ENCODE measurements around the gene CSAG1. TPM values are rescaled to one million over a fixed set of nuclear protein-coding genes. Genes with fewer than 3 reads are reported as not detected.

CSAG1 gene
- polyA plus RNA-seq, 1 of the 3 experiments (the other 2 are of a cell fraction), result 55.1 TPM

Other genes with a start within 250 kb of the CSAG1 start
- 0.02 and 0.03 TPM in 2 replicates for gene GABRQ, start 95.8 kb downstream of the CSAG1 start, polyA plus RNA-seq (2012; rRNA removed)
- gene MAGEA3, start 34.9 kb downstream of the CSAG1 start, polyA plus RNA-seq (2012; rRNA removed), result 84.2 and 107 TPM in 2 replicates
- not detected in 2 replicates for gene CSAG2, start 24.4 kb downstream of the CSAG1 start, polyA plus RNA-seq (2012; rRNA removed)
- gene MAGEA2B, start 19.1 kb downstream of the CSAG1 start, polyA plus RNA-seq (2012; rRNA removed), result 17.1 and 29.5 TPM in 2 replicates
- 81.1 and 104 TPM in 2 replicates for gene MAGEA12, start within 50 bp of the CSAG1 start, polyA plus RNA-seq (2012; rRNA removed)
- 55.9 and 66.3 TPM in 2 replicates for gene MAGEA2, start 20.1 kb upstream of the CSAG1 start, polyA plus RNA-seq (2012; rRNA removed)
- gene CSAG3, start 25.5 kb upstream of the CSAG1 start, polyA plus RNA-seq (2012; rRNA removed), result 72.2 and 115 TPM in 2 replicates
- 63.1 and 78.8 TPM in 2 replicates for gene MAGEA6, start 36.0 kb upstream of the CSAG1 start, polyA plus RNA-seq (2012; rRNA removed)
- gene CETN2, start 97.0 kb upstream of the CSAG1 start, polyA plus RNA-seq (2012; rRNA removed), result 41.1 and 46.6 TPM in 2 replicates
- gene NSDHL, start 97.3 kb upstream of the CSAG1 start, polyA plus RNA-seq (2012; rRNA removed), result 24.8 and 26.3 TPM in 2 replicates
- 10.3 and 10.6 TPM in 2 replicates for gene ZNF185, start 164.3 kb upstream of the CSAG1 start, polyA plus RNA-seq (2012; rRNA removed)

All from SK-N-SH (cell line).